NCI-H1092 (cell line): Measurements from ENCODE around the gene MAST3.
"Not testable (repeated sequence)": the region's sequence is repeated elsewhere in the genome, so short reads cannot be mapped to it uniquely, and the experiment has no call there.

Experiments used
- DNase-seq: peaks from one replicate; lab custom pipeline; 2025; lab: John Stamatoyannopoulos, UW

MAST3 gene

GRCh38 chr19:18086590-18087138, 10.9 kb upstream of the MAST3 start, which contains the start of gene IL12RB1:
Gene IL12RB1, minus strand, starts transcription at chr19:18086934. Its CDS starts 111 bp downstream, at chr19:18086823.
- DNase-seq = no peak

- not testable (repeated sequence) for DNase-seq
Observed at GRCh38 chr19:18089096-18089541, 8.5 kb upstream of the MAST3 start.

GRCh38 chr19:18089726-18090125, 7.9 kb upstream of the MAST3 start:
- DNase-seq = no peak

- DNase-seq = no peak
Observed at GRCh38 chr19:18090545-18091216, 6.9 kb upstream of the MAST3 start.

- DNase-seq = no peak
Observed at GRCh38 chr19:18091217-18091608, 6.4 kb upstream of the MAST3 start.

- DNase-seq = no peak
Observed at GRCh38 chr19:18093439-18094161, 4.0 kb upstream of the MAST3 start.

- DNase-seq = no peak
Observed at GRCh38 chr19:18096258-18096657, 1.3 kb upstream of the MAST3 start.

- no peak for DNase-seq
Observed at GRCh38 chr19:18097993-18098890, 664 bp downstream of the MAST3 start.

- DNase-seq = no peak
Observed at GRCh38 chr19:18098891-18099622, 1.5 kb downstream of the MAST3 start.

DNA sequence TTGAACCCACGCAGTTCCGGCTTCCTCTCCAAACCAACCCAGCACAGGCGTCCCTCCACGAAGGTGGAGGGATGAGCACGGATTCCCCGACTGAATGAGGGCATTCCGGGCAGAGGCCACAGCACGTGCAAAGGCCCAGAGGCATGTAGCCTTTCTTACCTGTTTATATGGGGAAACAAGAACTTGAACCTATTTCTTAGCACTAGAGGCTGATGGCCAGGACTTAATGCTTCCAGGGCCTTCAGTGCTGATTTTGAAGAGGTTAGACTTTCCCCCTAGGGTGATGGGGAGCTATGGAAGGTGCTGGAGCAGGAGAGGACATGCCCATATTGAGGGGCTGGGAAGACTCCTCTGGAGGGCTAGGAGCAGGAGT, 2.0 kb downstream of the MAST3 start:
- DNase-seq = no peak

DNA sequence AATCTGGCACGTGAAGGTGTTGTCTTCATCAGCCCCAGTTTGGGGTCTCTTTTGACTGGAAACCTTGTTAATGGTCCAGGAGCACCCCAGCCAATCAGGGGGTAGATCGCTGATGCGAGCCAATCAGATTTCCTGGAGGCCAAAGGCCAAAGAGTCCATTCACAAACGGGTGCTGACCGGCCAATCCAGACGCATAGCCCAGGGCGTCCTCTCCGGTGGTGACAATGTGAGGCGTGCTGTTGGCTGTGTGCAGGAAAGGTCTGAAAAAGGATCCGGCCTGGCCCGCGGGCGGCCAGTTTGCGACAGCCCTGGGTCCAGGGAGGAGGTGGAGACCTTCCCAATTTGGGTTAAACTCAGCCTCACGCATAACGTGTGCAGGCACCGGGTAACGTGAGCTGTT, 3.1 kb downstream of the MAST3 start:
- no peak for DNase-seq

DNA sequence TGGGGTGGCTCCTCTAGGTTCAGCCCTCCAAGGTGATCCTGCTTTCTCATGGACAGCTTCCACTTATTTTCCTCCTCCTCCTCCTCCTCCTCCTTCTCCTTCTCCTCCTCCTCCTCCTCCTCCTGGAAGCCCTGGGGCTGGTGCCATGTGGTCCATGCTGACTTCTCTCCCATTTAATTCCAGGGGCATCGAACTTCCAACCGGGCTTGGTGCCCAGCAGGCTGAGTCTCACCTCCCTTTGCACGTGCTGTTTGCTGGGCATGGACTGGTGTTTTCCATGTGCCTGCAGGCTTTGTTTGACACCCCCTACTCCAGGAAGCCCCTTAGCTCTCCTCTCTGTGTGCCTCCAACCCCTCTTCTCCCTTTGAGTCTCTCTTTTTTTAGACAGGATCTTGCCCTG, 3.7 kb downstream of the MAST3 start:
- no peak for DNase-seq

DNA sequence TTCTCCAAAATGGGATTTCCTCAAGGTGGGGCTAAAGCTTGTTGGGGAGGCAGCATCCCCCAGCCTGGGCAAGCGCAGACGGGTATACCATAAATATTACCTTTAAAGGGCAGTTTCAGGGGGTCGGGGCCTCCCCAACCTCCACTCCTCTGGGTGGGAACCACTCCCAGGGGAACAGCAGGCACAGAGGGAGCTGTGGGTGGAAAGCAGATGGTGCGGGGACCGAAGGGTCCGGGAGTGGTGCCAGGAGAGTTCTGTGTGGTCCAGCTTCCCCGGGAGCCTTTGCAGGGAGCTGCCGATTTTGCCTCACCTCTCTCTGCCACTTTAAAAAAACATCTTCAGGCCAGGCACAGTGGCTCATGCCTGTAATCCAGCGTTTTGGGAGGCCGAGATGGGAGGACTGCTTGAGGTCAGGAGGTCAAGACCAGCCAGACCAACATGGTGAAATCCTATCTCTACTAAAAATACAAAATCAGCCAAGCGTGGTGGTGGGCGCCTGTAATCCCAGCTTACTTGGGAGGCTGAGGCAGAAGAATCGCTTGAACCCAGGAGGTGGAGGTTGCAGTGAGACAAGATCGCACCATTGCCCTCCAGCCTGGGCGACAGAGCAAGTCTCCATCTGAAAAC, 5.5 kb downstream of the MAST3 start:
- peak; percentile 23 for DNase-seq

DNA sequence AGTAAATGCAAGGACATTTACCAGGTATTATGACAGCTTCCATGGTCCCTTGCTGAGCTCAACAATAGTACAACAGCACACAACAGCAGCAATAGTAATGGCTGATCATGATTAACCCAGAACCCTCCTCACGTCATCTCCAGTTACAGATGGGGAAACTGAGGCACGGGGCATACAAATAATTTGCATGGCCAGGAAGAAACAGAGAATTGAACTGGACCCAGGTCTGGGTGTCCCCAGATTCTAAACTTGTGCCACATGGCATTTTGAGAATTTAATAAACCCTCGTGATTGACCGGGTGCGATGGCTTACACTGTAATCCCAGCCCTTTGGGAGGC, 7.2 kb downstream of the MAST3 start:
- DNase-seq = no peak

DNA sequence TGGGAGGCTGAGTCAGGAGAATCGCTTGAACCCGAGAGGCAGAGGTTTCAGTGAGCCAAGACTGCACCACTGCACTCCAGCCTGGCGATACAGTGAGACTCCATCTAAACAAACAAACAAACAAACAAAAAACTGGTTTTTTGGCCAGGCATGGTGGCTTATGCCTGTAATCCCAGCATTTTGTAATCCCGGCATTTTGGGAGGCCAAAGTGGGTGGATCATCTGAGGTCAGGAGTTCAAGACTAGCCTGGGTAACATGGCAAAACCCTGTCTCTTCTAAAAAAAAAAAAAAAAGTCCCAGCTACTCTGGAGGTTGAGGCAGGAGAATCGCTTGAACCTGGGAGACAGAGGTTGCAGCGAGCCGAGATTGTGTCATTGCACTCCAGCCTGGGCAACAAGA, 7.7 kb downstream of the MAST3 start:
- not testable (repeated sequence) for DNase-seq

DNA sequence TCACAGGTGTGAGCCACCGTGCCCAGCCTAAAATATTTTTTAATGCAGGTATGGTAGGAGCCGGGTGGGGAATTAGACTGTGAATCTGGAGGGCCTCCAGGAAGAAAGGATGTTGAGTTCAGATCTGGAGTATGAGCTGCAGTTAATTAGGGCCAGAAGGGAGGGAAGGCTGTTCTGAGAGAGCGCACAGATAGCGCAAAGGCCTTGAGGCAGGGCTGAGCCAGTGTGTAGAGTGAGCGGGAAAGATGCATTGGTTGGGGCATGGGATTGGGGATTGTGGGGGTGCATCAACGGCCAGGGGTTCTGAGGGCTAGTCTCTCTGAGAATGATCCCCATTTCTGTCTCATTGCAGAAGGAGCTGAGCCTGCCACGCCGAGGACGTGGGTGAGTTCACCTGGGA, 9.7 kb downstream of the MAST3 start:
- DNase-seq = no peak

DNA sequence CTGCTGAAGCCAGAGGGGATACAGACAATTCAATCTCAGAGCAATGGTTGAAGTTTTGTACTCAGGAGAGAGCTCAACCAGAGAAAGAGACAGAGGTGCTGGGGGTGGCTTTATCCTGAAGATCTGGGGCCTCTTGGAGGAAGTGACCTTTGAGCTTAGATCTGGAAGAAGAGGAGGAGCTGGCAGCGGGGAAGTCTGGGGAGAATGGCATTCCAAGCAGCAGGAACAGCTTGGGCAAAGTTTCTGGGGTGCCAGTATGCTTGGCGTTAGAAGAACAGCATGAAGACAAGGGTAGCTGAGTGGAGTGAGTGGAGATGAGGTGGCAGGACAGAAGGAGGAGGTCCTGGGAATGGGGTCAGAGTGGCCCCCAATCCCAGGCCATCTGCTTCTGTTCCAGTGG, 11.3 kb downstream of the MAST3 start:
- no peak for DNase-seq

GRCh38 chr19:18109341-18109732, 11.8 kb downstream of the MAST3 start:
- DNase-seq = no peak

- no peak for DNase-seq
Observed at GRCh38 chr19:18109733-18110608, 12.4 kb downstream of the MAST3 start.

- DNase-seq = no peak
Observed at GRCh38 chr19:18110609-18111232, 13.1 kb downstream of the MAST3 start.
